Liver (tissue), 9 donors: ENCODE results near the gene QPCT. TPM values are rescaled to one million over a fixed set of nuclear protein-coding genes. Genes with fewer than 3 reads are reported as not detected.

ENCODE experiments used
- DNase-seq: peaks from one replicate; pipeline ENCODE4 v3.0.0-alpha.2; 2017; ENCODE audit warnings: low spot score
- H3K27ac ChIP-seq, 2 donors: one replicate each; pipeline ENCODE4 v1.7.0; 2013; ENCODE audit warnings: inconsistent platforms in 2 of 2, low read length in 2 of 2, control low read depth in 1 of 2, low read depth in 1 of 2, mild to moderate bottlenecking in 1 of 2
- H3K27me3 ChIP-seq, 4 donors: one replicate each; pipeline versions ENCODE4 v1.6.1 to v1.7.0; 2013; ENCODE audit warnings: low read length in 3 of 4, inconsistent platforms in 1 of 4, mild to moderate bottlenecking in 1 of 4, moderate library complexity in 1 of 4; ENCODE audit not compliant: control insufficient read depth in 4 of 4, insufficient read depth in 4 of 4
- H3K36me3 ChIP-seq, 4 donors: one replicate each; pipeline versions ENCODE4 v1.6.1 to v1.7.0; 2013; ENCODE audit warnings: low read length in 3 of 4, mild to moderate bottlenecking in 3 of 4, low read depth in 1 of 4, moderate library complexity in 1 of 4; ENCODE audit not compliant: control insufficient read depth in 4 of 4, insufficient read depth in 3 of 4
- H3K4me1 ChIP-seq, 4 donors: one replicate each; pipeline versions ENCODE4 v1.6.1 to v1.7.0; 2013; ENCODE audit warnings: low read length in 3 of 4, mild to moderate bottlenecking in 3 of 4, moderate library complexity in 1 of 4; ENCODE audit not compliant: control insufficient read depth in 4 of 4, insufficient read depth in 4 of 4
- H3K4me3 ChIP-seq, 3 donors: one replicate each; pipeline versions ENCODE4 v1.6.1 to v1.7.0; 2013; ENCODE audit warnings: low read length in 3 of 3, control low read depth in 1 of 3, low read depth in 1 of 3, mild to moderate bottlenecking in 1 of 3
- H3K9ac ChIP-seq, 2 donors: one replicate each; pipeline ENCODE4 v1.7.0; 2013; ENCODE audit warnings: low read length in 2 of 2, mild to moderate bottlenecking in 2 of 2, moderate library complexity in 2 of 2, control low read depth in 1 of 2, low read depth in 1 of 2
- H3K9me3 ChIP-seq, 4 donors: one replicate each; pipeline versions ENCODE4 v1.6.1 to v1.7.0; 2013; ENCODE audit warnings: low read length in 3 of 4; ENCODE audit not compliant: control insufficient read depth in 4 of 4
- EGR1 ChIP-seq, 2 donors: IDR thresholded peaks; 2 replicates each; pipeline ENCODE4 v1.6.1; 2016 to 2018; ENCODE audit warnings: antibody characterized with exemption in 2 of 2, low read depth in 2 of 2
- FOXA1 ChIP-seq: IDR thresholded peaks from 2 replicates; pipeline ENCODE4 v1.6.1; 2016; ENCODE audit warnings: antibody characterized with exemption
- FOXA2 ChIP-seq: IDR thresholded peaks from 2 replicates; pipeline ENCODE4 v1.6.1; 2016; ENCODE audit warnings: antibody characterized with exemption
- GABPA ChIP-seq, 2 donors: IDR thresholded peaks in 1 of 2; conservative IDR thresholded peaks in 1 of 2; 2 replicates each; pipeline ENCODE4 v1.6.1; 2016; ENCODE audit warnings: antibody characterized with exemption in 2 of 2, mild to moderate bottlenecking in 1 of 2, moderate library complexity in 1 of 2
- HNF4A ChIP-seq, 2 donors: conservative IDR thresholded peaks; 2 replicates each; pipeline ENCODE4 v1.6.1; 2016; ENCODE audit warnings: antibody characterized with exemption in 2 of 2, mild to moderate bottlenecking in 2 of 2
- HNF4G ChIP-seq: IDR thresholded peaks from 2 replicates; pipeline ENCODE4 v1.6.1; 2016; ENCODE audit warnings: antibody characterized with exemption
- JUND ChIP-seq, 2 donors: IDR thresholded peaks; 2 replicates each; pipeline ENCODE4 v1.6.1; 2016; ENCODE audit warnings: antibody characterized with exemption in 2 of 2
- MAX ChIP-seq: IDR thresholded peaks from 2 replicates; pipeline ENCODE4 v1.6.1; 2016; ENCODE audit warnings: antibody characterized with exemption
- NR2F2 ChIP-seq: IDR thresholded peaks from 2 replicates; pipeline ENCODE4 v1.6.1; 2016; ENCODE audit warnings: antibody characterized with exemption
- RAD21 ChIP-seq, 2 donors: IDR thresholded peaks; 2 replicates each; pipeline ENCODE4 v1.6.1; 2016; ENCODE audit warnings: antibody characterized with exemption in 2 of 2, mild to moderate bottlenecking in 2 of 2
- REST ChIP-seq: IDR thresholded peaks from 2 replicates; pipeline ENCODE4 v1.6.1; 2016; ENCODE audit warnings: antibody characterized with exemption, mild to moderate bottlenecking
- RXRA ChIP-seq, 2 donors: IDR thresholded peaks; 2 replicates each; pipeline ENCODE4 v1.6.1; 2017 to 2018; ENCODE audit warnings: antibody characterized with exemption in 2 of 2, mild to moderate bottlenecking in 1 of 2
- SP1 ChIP-seq: IDR thresholded peaks from 2 replicates; pipeline ENCODE4 v1.6.1; 2018; ENCODE audit warnings: antibody characterized with exemption, mild to moderate bottlenecking
- TAF1 ChIP-seq: conservative IDR thresholded peaks from 2 replicates; pipeline ENCODE4 v1.6.1; 2016; ENCODE audit warnings: antibody characterized with exemption, mild to moderate bottlenecking
- YY1 ChIP-seq: IDR thresholded peaks from 2 replicates; pipeline ENCODE4 v1.6.1; 2016; ENCODE audit warnings: antibody characterized with exemption, mild to moderate bottlenecking
- WGBS: extraction: QIAGEN DNeasy Blood & Tissue Kit; methylation state at CpG from one replicate; pipeline ENCODE4 v1.1.7; 2013; 5-methylcytosine and 5-hydroxymethylcytosine counted together
- polyA plus RNA-seq, 2 donors: library from polyadenylated mRNA; stranded (reverse) in 1 of 2; unstranded in 1 of 2; fragments of 200-250 nt in 1 of 2; fragments of >200 nt in 1 of 2; fragmentation: Nextera tagmentation in 1 of 2; extraction: Ambion mirVana in 1 of 2; gene quantifications; one replicate each; pipeline versions ENCODE4 v1.2.1 to v1.2.3, GENCODE V29; 2013 to 2015
- total RNA-seq, 2 donors: library from RNA; depleted of rRNA; stranded (reverse); fragments of >200 nt; gene quantifications; one replicate each; pipeline ENCODE4 v1.2.3, GENCODE V29; 2014
- TF ChIP-seq, protein P1 (sequence below): fragments of 150-350 bp; IDR thresholded peaks from 2 replicates; pipeline ENCODE4 v1.5.1; 2017; ENCODE audit warnings: improper control_type of control experiment, low read depth, low read length; ENCODE audit not compliant: missing input control
- TF ChIP-seq, protein P2 (sequence below): IDR thresholded peaks from 2 replicates; pipeline ENCODE4 v1.6.1; 2016; ENCODE audit warnings: antibody characterized with exemption
- TF ChIP-seq, protein P3 (sequence below): IDR thresholded peaks from 2 replicates; pipeline ENCODE4 v1.6.1; 2016; ENCODE audit warnings: antibody characterized with exemption
- donor health status: healthy.
- donor health status: healthy.
- donor health status: healthy.
- donor health status: healthy.
- donor health status: healthy.

QPCT gene
- total and polyA plus RNA-seq, 4 donors = 0.61 to 3.0 (median 1.2) TPM

DNA sequence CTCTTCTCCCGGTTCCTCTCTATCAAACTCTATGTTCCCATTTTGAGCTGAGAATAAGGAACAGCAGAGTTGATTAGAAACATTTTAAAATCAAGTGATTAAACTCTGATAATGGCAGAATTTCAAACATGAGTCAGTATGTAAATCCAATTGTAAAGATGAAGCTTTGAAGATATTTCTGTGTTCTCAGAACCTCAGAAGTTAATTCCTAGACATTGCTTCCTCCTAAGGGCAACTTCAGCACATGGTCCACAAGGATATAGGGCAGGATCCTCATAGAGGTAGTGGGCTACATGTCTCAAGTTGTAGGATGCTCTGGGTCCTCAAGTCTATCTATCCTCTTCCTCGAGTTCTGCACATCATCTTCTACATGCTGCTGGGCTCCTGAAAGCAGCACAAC is 46.3 kb downstream of the QPCT start (continued):
- TF ChIP-seq REST = no peak
- TF ChIP-seq RAD21 (IDR thresholded peaks at IDR 0.05) = no peak
- no peak for TF ChIP-seq HNF4G

DNA sequence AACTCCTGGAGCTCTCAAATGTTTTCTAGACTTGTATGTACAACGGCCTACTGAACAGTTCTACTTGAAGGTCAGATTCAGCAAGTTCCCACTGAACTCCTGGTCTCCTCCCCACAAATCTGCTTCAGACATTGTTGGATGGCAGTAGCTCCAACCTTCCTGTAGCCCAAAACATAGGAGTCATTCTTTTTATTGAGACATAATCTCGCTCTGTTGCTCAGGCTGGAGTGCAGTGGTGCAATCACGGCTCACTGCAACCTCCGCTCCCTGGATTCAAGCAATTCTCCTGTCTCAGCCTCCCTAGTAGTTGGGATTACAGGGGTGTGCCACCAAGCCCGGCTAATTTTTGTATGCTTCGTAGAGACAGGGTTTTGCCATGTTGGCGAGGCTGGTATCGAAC is 47.3 kb downstream of the QPCT start:
- Histone ChIP-seq H3K27ac (no peak overlapping the region), H3K9me3 (no peaks in the 10 kb centered on the region), H3K9ac (no peak overlapping the region), H3K4me3 (no peak overlapping the region), H3K27me3 (no peaks in the 10 kb centered on the region), H3K36me3 (no peaks in the 10 kb centered on the region), H3K4me1 (no peaks in the 10 kb centered on the region)
- WGBS = 96% methylated on average over 8 of the region's 8 CpGs
- no peak for TF ChIP-seq JUND (IDR thresholded peaks at IDR 0.05)
- no peak for TF ChIP-seq FOXA1
- TF ChIP-seq MAX = no peak
- TF ChIP-seq HNF4G = no peak
- TF ChIP-seq, protein P1, sequence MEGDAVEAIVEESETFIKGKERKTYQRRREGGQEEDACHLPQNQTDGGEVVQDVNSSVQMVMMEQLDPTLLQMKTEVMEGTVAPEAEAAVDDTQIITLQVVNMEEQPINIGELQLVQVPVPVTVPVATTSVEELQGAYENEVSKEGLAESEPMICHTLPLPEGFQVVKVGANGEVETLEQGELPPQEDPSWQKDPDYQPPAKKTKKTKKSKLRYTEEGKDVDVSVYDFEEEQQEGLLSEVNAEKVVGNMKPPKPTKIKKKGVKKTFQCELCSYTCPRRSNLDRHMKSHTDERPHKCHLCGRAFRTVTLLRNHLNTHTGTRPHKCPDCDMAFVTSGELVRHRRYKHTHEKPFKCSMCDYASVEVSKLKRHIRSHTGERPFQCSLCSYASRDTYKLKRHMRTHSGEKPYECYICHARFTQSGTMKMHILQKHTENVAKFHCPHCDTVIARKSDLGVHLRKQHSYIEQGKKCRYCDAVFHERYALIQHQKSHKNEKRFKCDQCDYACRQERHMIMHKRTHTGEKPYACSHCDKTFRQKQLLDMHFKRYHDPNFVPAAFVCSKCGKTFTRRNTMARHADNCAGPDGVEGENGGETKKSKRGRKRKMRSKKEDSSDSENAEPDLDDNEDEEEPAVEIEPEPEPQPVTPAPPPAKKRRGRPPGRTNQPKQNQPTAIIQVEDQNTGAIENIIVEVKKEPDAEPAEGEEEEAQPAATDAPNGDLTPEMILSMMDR = no peak
- TF ChIP-seq REST = no peak
- TF ChIP-seq YY1 = no peak
- TF ChIP-seq HNF4A (conservative IDR thresholded peaks at IDR 0.05) = no peak
- no peak for TF ChIP-seq SP1
- TF ChIP-seq TAF1 = no peak
- no peak for TF ChIP-seq GABPA (IDR thresholded peaks at IDR 0.05 in 1 of 2, conservative IDR thresholded peaks at IDR 0.05 in 1 of 2)
- TF ChIP-seq FOXA2 = no peak
- no peak for TF ChIP-seq NR2F2
- TF ChIP-seq, protein P2, sequence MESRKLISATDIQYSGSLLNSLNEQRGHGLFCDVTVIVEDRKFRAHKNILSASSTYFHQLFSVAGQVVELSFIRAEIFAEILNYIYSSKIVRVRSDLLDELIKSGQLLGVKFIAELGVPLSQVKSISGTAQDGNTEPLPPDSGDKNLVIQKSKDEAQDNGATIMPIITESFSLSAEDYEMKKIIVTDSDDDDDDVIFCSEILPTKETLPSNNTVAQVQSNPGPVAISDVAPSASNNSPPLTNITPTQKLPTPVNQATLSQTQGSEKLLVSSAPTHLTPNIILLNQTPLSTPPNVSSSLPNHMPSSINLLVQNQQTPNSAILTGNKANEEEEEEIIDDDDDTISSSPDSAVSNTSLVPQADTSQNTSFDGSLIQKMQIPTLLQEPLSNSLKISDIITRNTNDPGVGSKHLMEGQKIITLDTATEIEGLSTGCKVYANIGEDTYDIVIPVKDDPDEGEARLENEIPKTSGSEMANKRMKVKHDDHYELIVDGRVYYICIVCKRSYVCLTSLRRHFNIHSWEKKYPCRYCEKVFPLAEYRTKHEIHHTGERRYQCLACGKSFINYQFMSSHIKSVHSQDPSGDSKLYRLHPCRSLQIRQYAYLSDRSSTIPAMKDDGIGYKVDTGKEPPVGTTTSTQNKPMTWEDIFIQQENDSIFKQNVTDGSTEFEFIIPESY = no peak
- TF ChIP-seq EGR1 (IDR thresholded peaks at IDR 0.05; ENCODE audit: low read depth in 2 of 2) = no peak
- TF ChIP-seq RXRA (IDR thresholded peaks at IDR 0.05) = no peak
- TF ChIP-seq, protein P3, sequence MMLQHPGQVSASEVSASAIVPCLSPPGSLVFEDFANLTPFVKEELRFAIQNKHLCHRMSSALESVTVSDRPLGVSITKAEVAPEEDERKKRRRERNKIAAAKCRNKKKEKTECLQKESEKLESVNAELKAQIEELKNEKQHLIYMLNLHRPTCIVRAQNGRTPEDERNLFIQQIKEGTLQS = no peak
- TF ChIP-seq RAD21 (IDR thresholded peaks at IDR 0.05) = no peak
- DNase-seq = no peak
